GM13977 (cell line): ENCODE results near the gene GABRR2.
A peak's percentile ranks its signal among the peaks of the same experiment; 100 is the strongest.

ENCODE experiments used
- DNase-seq: peaks from one replicate; pipeline ENCODE4 v3.0.0; 2012; ENCODE audit warnings: low spot score
- CTCF ChIP-seq: IDR thresholded peaks from 2 replicates; pipeline ENCODE4 v1.5.1; 2012; ENCODE audit warnings: mild to moderate bottlenecking, control low read depth; ENCODE audit not compliant: insufficient read depth; ENCODE audit errors: extremely low read depth, missing control alignments
- in situ Hi-C: fragments of 300-500 bp; cut with MboI; formaldehyde crosslinking; loops from one replicate; pipeline ENCODE4 v1.12.0; 2022; ENCODE audit warnings: low sequenced_read_pairs, low pct_unique_long_range_greater_than_20kb, mixed read lengths, inconsistent platforms; ENCODE audit not compliant: unreplicated experiment

The GABRR2 gene

GRCh38 chr6:89258912-89259311 is 56.2 kb downstream of the GABRR2 start:
- in situ Hi-C loops, result no loop called here
- DNase-seq, result peak; percentile 38
- TF ChIP-seq CTCF, result no peak

- no peak for TF ChIP-seq CTCF
- DNase-seq, result no peak
- in situ Hi-C loops, result no loop called here
Measured at GRCh38 chr6:89257781-89258180, 57.3 kb downstream of the GABRR2 start.

- no peak for DNase-seq
- in situ Hi-C loops, result no loop called here
- no peak for TF ChIP-seq CTCF
Measured at GRCh38 chr6:89257346-89257745, 57.8 kb downstream of the GABRR2 start.

- in situ Hi-C loops, result no loop called here
- no peak for TF ChIP-seq CTCF
- no peak for DNase-seq
Measured at GRCh38 chr6:89255417-89255816, 59.7 kb downstream of the GABRR2 start.

GRCh38 chr6:89254569-89254968 is 60.5 kb downstream of the GABRR2 start:
- in situ Hi-C loops, result no loop called here
- no peak for DNase-seq
- no peak for TF ChIP-seq CTCF

GRCh38 chr6:89252907-89253306 is 62.2 kb downstream of the GABRR2 start:
- no peak for DNase-seq
- in situ Hi-C loops, result no loop called here
- TF ChIP-seq CTCF, result no peak

GRCh38 chr6:89251976-89252375 is 63.1 kb downstream of the GABRR2 start:
- no peak for TF ChIP-seq CTCF
- in situ Hi-C loops, result no loop called here
- no peak for DNase-seq
